ENCODE data around the gene PANK4. TPM values are rescaled to one million over a fixed set of nuclear protein-coding genes. Genes with fewer than 3 reads are reported as not detected.
A peak's percentile ranks its signal among the peaks of the same experiment; 100 is the strongest.

PANK4 gene
- total RNA-seq, 2 experiments from 2014 or later: 66.6 to 76.6 TPM

- CTCF ChIA-PET: no interaction called here
- no peaks in the 10 kb centered on the region for H3K27me3 Mint-ChIP-seq
- H3K27ac Mint-ChIP-seq: no peak overlapping the region
- H3K4me1 Mint-ChIP-seq: no peaks in the 10 kb centered on the region
- DNase-seq: no peak
- peaks cover 13% of the 10 kb centered on the region for H3K36me3 Mint-ChIP-seq (ENCODE audit: low read depth)
- H3K9me3 Mint-ChIP-seq: peaks cover 14% of the 10 kb centered on the region
- no peak overlapping the region for H3K4me3 Mint-ChIP-seq
- POLR2A ChIA-PET: no interaction called here
These were observed 39.8 kb downstream of the PANK4 start for GRCh38 chr1:2486558-2486957.

GRCh38 chr1:2486041-2486440, 40.4 kb downstream of the PANK4 start:
- H3K36me3 Mint-ChIP-seq (ENCODE audit: low read depth): peaks cover 13% of the 10 kb centered on the region
- ChIA-PET POLR2A (no interaction called here), CTCF (no interaction called here)

GRCh38 chr1:2483970-2484369, 42.4 kb downstream of the PANK4 start:
- ChIA-PET POLR2A (no interaction called here), CTCF (no interaction called here)
- Mint-ChIP-seq H3K36me3 (ENCODE audit: low read depth) (peaks cover 6% of the 10 kb centered on the region), H3K4me3 (no peak overlapping the region), H3K4me1 (no peaks in the 10 kb centered on the region), H3K9me3 (peaks cover 12% of the 10 kb centered on the region), H3K27me3 (no peaks in the 10 kb centered on the region), H3K27ac (peak overlapping the region; percentile 21)
- no peak for DNase-seq

More at GRCh38 chr1:2486041-2486440, 40.4 kb downstream of the PANK4 start:
- no peak for DNase-seq
- no peaks in the 10 kb centered on the region for H3K27me3 Mint-ChIP-seq
- no peaks in the 10 kb centered on the region for H3K4me1 Mint-ChIP-seq
- no peak overlapping the region for H3K27ac Mint-ChIP-seq
- peaks cover 14% of the 10 kb centered on the region for H3K9me3 Mint-ChIP-seq
- no peak overlapping the region for H3K4me3 Mint-ChIP-seq

GRCh38 chr1:2483026-2483425, 43.4 kb downstream of the PANK4 start:
- Mint-ChIP-seq H3K36me3 (ENCODE audit: low read depth) (peaks cover 5% of the 10 kb centered on the region), H3K4me1 (no peaks in the 10 kb centered on the region), H3K27ac (no peak overlapping the region), H3K27me3 (no peaks in the 10 kb centered on the region), H3K4me3 (no peak overlapping the region), H3K9me3 (peaks cover 5% of the 10 kb centered on the region)
- DNase-seq: no peak
- ChIA-PET POLR2A (no interaction called here), CTCF (no interaction called here)

GRCh38 chr1:2482588-2482987, 43.8 kb downstream of the PANK4 start:
- DNase-seq: no peak
- ChIA-PET CTCF (no interaction called here), POLR2A (no interaction called here)
- peaks cover under 1% of the 10 kb centered on the region for H3K36me3 Mint-ChIP-seq (ENCODE audit: low read depth)
- H3K27me3 Mint-ChIP-seq: no peaks in the 10 kb centered on the region
- H3K4me1 Mint-ChIP-seq: no peaks in the 10 kb centered on the region
- peaks cover under 1% of the 10 kb centered on the region for H3K9me3 Mint-ChIP-seq
- no peak overlapping the region for H3K27ac Mint-ChIP-seq
- no peak overlapping the region for H3K4me3 Mint-ChIP-seq

GRCh38 chr1:2481885-2482284, 44.5 kb downstream of the PANK4 start:
- Mint-ChIP-seq H3K27ac (no peak overlapping the region), H3K36me3 (ENCODE audit: low read depth) (no peaks in the 10 kb centered on the region), H3K4me3 (no peak overlapping the region), H3K27me3 (no peaks in the 10 kb centered on the region), H3K9me3 (no peaks in the 10 kb centered on the region), H3K4me1 (no peaks in the 10 kb centered on the region)
- ChIA-PET CTCF (no interaction called here), POLR2A (no interaction called here)
- DNase-seq: no peak

GRCh38 chr1:2480986-2481364, 45.4 kb downstream of the PANK4 start:
- H3K27ac Mint-ChIP-seq: no peak overlapping the region
- no peaks in the 10 kb centered on the region for H3K4me1 Mint-ChIP-seq
- DNase-seq: no peak
- H3K36me3 Mint-ChIP-seq (ENCODE audit: low read depth): no peaks in the 10 kb centered on the region
- H3K4me3 Mint-ChIP-seq: no peak overlapping the region
- ChIA-PET CTCF (no interaction called here), POLR2A (no interaction called here)
- no peaks in the 10 kb centered on the region for H3K27me3 Mint-ChIP-seq
- no peaks in the 10 kb centered on the region for H3K9me3 Mint-ChIP-seq

GRCh38 chr1:2480236-2480985, 46.0 kb downstream of the PANK4 start:
- Mint-ChIP-seq H3K4me3 (no peak overlapping the region), H3K27me3 (no peaks in the 10 kb centered on the region), H3K9me3 (no peaks in the 10 kb centered on the region), H3K27ac (no peak overlapping the region), H3K4me1 (no peaks in the 10 kb centered on the region), H3K36me3 (ENCODE audit: low read depth) (no peaks in the 10 kb centered on the region)
- no peak for DNase-seq
- ChIA-PET CTCF (no interaction called here), POLR2A (no interaction called here)

- Mint-ChIP-seq H3K27me3 (no peaks in the 10 kb centered on the region), H3K9me3 (no peaks in the 10 kb centered on the region), H3K27ac (no peak overlapping the region), H3K36me3 (ENCODE audit: low read depth) (no peaks in the 10 kb centered on the region), H3K4me1 (no peaks in the 10 kb centered on the region), H3K4me3 (no peak overlapping the region)
- POLR2A ChIA-PET: no interaction called here
- CTCF ChIA-PET: no interaction called here
- DNase-seq: no peak
These were observed 46.8 kb downstream of the PANK4 start for GRCh38 chr1:2479618-2480017.

- Mint-ChIP-seq H3K4me3 (no peak overlapping the region), H3K9me3 (no peaks in the 10 kb centered on the region), H3K27ac (no peak overlapping the region), H3K36me3 (ENCODE audit: low read depth) (no peaks in the 10 kb centered on the region), H3K27me3 (no peaks in the 10 kb centered on the region), H3K4me1 (no peaks in the 10 kb centered on the region)
- CTCF ChIA-PET: no interaction called here
- DNase-seq: no peak
- POLR2A ChIA-PET: no interaction called here
These were observed 47.2 kb downstream of the PANK4 start for GRCh38 chr1:2479186-2479585.

GRCh38 chr1:2477791-2478499, 48.5 kb downstream of the PANK4 start:
- H3K27me3 Mint-ChIP-seq: no peaks in the 10 kb centered on the region
- ChIA-PET CTCF (interaction anchor here (1.3 kb wide), 1 partner anchor 17 kb away, joined by 3 read pairs; no protein-coding TSS in a partner anchor), POLR2A (no interaction called here)
- no peak overlapping the region for H3K4me3 Mint-ChIP-seq
- H3K9me3 Mint-ChIP-seq: no peaks in the 10 kb centered on the region
- H3K27ac Mint-ChIP-seq: no peak overlapping the region
- H3K4me1 Mint-ChIP-seq: no peaks in the 10 kb centered on the region
- DNase-seq: no peak
- no peaks in the 10 kb centered on the region for H3K36me3 Mint-ChIP-seq (ENCODE audit: low read depth)

GRCh38 chr1:2477309-2477708, 49.1 kb downstream of the PANK4 start:
- CTCF ChIA-PET: interaction anchor here (1.3 kb wide), 1 partner anchor 17 kb away, joined by 3 read pairs; no protein-coding TSS in a partner anchor
- no peaks in the 10 kb centered on the region for H3K9me3 Mint-ChIP-seq
- no peak for DNase-seq
- no peaks in the 10 kb centered on the region for H3K27me3 Mint-ChIP-seq
- H3K36me3 Mint-ChIP-seq (ENCODE audit: low read depth): no peaks in the 10 kb centered on the region
- no peak overlapping the region for H3K4me3 Mint-ChIP-seq
- H3K4me1 Mint-ChIP-seq: no peaks in the 10 kb centered on the region
- no peak overlapping the region for H3K27ac Mint-ChIP-seq
- POLR2A ChIA-PET: no interaction called here

- Mint-ChIP-seq H3K4me1 (no peaks in the 10 kb centered on the region), H3K9me3 (no peaks in the 10 kb centered on the region), H3K36me3 (ENCODE audit: low read depth) (no peaks in the 10 kb centered on the region), H3K27ac (no peak within 1 kb of the TSS), H3K27me3 (no peaks in the 10 kb centered on the region), H3K4me3 (no peak within 1 kb of the TSS)
- DNase-seq: no peak
- ChIA-PET POLR2A (no interaction called here), CTCF (no interaction called here)
These were observed 50.1 kb downstream of the PANK4 start, which contains the start of gene PLCH2 for GRCh38 chr1:2476061-2476999. Gene PLCH2 (plus strand): TSS chr1:2476289. CDS start chr1:2476589, 300 bp downstream.

Data from activated CD4-positive, alpha-beta T cell treated with anti-CD3 and anti-CD28 coated beads, Interleukin-2, amount 10 ng/mL, durations not matched to agents 7 days and 5 days (primary cell).